Stimulated activated CD8-positive, alpha-beta memory T cell treated with anti-CD3 and anti-CD28 coated beads, Interleukin-7, amount 100 ng/mL, for 1 hour (primary cell): ENCODE data around the gene GRID1.
"Not testable (repeated sequence)": the region's sequence is repeated elsewhere in the genome, so short reads cannot be mapped to it uniquely, and the experiment has no call there.

Experiments
- DNase-seq, 2 donors: peaks; one replicate each; pipeline ENCODE4 v3.0.0-alpha.2; 2020; ENCODE audit warnings: low read depth in 2 of 2

The GRID1 gene

DNA sequence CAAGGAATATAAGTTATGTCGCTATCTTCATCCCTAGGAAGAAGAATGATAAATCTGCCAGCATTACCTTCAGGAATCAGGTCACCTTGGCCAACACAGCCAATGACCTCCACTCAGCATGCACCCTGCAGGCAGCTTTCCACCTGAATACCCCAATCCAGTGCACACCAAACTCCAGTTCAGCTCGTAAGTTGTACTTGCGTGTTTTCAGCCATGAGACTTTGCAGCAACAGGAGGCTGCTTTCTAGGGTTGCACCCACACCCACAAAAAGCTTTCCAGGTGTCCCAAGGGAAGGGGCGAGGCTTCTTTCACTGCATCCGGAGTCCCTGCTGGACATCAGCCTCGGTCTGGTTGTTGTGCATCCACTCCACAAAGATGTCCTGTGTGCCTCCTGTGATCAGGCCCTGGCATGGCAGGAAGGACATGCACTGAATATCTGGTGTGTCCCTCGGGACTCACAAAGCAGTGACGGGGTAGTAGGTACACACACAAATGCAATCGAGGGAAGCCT lies 282.9 kb downstream of the GRID1 start:
- DNase-seq = no peak

DNA sequence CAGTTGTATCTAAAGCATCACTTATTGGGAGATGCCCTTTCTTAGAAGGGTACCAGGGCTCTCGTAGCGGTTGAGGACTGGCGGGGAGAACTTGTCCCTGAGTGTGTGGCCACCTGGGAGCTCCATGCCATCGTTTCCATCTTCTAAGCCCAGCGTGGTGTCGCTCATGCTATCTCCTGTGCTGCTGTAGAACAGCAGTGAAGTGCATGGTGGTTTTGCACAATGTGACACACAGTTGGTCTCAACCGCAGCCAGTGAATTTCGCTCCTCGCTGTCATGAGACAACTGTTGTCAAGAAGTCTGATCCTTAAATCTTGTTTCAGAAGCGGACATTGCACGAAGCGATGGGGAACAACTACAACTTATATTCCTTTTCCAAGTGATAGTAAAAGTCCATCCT lies 283.4 kb downstream of the GRID1 start:
- no peak for DNase-seq

DNA sequence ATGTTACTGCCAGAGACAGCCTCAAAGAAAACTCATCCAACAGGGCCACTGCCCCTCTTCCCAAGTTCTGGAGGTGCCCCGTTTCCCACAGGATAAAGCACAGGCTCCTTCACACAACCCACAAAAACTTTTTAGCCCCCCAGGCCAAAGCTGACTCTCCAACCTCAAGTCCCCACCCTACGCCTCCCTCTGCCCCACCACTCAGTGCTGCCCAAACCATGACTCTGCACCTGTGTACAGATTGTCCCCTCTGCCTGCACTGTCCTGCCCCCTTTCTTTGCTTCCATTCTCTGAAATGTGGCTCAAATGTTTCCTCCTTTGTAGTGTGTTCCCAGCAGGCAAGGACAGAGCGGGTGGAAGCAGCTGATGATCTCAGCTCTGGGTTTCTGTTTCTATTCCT lies 284.0 kb downstream of the GRID1 start:
- no peak for DNase-seq

DNA sequence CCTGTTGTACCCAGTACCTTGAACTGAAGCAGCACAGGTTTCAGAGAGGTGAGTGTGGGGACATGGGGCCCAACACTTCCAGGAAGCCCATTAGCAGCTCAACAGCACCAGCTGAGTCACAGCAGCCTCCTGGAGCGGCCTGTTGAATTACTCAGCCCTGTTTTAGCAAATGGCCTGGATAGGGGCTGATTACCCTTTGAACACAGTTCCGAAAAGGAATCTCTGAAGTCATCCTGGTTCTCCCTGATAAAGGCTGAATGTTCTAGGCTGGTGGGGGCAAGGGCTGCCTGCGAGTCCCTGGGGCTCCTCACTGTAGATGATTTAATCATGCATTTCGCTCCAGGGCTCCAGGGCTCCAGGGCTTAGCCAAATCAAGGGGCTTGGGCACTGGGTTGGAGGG lies 287.5 kb downstream of the GRID1 start:
- DNase-seq = no peak

DNA sequence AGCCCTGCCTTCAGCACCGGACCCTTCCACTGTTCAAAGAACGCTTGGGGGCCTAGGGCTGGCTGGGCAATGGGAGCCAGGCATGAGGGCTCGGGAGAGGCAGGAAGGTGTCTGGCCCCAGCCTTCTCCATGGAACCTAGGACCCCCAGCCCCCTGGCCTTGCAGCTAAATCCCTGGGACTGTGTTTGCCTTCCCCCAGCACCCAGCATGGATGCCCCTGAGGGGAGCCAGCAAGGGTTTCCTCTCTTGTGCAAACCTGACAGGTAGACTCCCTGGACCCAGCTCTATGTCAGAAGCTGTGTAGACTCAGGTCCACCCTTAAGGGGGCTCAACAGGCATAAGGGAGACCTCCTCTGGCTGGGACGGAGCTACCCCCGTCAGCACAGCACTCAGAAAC lies 288.0 kb downstream of the GRID1 start:
- no peak for DNase-seq

DNA sequence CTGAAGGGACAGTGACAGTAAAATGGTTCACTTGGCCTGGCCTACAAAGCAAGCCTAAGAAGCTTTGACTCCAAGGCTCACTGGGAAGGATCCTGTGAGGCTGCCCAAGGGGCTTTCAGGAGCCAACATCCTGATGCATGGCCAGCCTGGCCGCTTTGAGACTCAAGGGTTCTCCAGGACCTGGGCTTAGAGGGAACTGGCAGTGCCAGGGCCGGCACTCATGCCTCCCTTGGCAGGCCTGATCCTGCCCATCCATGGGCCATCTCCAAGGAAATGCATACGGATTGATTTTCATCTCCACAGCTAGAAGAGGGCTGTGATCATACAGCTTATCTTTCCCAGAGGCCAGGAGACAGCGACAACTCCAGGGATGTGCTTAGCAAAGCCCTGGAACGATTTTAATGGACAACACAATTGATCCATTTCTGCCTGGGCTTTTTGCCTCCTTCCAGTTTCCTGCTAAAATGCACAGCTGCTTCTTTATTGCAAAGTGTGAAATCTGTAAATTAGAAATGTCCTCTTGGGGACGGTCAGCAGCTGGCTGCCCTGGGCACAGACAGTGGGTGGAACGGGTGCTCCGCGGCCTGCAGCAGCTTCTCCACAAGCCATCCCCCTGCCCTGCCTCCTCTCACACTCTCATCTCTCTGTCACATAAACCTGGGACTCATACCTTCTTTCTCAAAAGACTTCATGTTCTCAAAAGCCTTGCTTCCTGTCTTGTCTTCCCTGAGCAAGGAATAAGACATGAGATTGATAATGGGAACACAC lies 288.5 kb downstream of the GRID1 start:
- no peak for DNase-seq

DNA sequence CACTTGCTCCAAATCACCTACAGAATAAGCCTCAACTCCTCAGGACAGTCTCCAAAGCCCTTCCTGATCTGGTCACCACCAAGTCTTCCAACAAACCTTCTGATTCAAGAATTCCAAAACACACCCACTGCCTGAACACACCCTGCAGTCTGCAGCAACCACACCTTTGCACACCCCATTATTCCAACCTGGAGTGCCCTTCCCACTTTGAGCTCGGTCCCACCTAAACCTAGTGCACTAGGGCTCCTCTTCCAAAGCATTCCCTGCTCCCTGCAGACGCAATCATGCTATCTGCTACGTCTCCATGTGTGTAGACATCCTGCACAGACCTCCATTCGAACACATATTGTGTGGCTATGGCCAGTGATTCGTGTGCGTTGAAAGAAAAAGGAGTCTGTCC lies 289.3 kb downstream of the GRID1 start:
- DNase-seq = no peak

DNA sequence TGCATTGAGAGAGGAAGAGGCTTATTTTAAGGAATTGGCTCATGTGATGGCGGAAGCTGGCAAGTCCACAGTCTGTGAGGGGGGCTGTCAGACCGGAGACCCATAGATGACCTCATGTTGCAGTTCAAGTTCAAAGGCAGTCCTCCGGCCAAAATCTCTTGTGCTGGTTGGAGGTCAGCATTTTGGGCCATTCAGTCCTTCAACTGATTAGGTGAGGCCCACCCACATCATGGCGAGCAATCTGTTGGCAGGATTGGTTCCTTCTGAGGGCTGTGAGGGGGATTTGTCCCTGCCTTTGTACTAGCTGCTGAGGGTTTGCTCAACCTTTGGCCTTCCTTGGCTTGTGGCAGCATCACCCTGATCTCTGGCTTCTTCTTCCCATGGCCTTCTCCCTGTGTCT lies 290.1 kb downstream of the GRID1 start:
- DNase-seq = not testable (repeated sequence)

DNA sequence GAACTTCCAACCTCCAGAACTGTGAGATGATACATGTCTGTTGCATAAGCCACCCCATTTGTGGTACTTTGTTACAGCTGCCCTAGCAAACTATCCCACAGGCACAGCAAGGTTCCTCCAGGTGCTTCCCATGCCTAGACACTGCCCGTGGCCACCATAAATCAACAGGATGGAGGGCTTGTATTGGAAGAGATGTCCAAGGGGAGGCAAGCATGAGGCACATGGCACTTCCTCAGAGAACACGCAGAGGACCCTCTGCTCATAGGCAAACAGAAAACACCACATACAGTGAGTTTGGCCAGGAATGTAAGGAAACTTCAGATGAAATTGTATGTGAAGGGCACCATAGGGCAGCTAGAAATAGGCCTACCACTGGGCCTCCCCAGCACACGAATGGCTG lies 291.1 kb downstream of the GRID1 start:
- DNase-seq = no peak

DNA sequence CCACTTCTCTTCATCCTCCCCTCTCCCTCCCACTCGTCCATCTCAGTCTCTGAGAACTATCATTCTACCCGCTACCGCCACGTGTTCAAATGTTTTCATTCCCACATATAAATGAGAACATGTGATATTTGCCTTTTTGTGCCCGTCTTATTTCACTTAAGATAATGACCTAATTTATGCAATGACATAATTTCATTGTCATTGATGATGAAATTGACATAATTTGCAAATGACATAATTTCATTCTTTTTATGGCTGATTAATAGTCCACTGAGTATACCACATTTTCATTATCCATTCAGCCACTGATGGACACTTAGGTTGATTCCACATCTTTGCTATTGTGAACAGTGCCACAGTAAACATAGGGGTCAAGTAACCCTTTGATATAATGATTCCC lies 292.3 kb downstream of the GRID1 start:
- DNase-seq = no peak

DNA sequence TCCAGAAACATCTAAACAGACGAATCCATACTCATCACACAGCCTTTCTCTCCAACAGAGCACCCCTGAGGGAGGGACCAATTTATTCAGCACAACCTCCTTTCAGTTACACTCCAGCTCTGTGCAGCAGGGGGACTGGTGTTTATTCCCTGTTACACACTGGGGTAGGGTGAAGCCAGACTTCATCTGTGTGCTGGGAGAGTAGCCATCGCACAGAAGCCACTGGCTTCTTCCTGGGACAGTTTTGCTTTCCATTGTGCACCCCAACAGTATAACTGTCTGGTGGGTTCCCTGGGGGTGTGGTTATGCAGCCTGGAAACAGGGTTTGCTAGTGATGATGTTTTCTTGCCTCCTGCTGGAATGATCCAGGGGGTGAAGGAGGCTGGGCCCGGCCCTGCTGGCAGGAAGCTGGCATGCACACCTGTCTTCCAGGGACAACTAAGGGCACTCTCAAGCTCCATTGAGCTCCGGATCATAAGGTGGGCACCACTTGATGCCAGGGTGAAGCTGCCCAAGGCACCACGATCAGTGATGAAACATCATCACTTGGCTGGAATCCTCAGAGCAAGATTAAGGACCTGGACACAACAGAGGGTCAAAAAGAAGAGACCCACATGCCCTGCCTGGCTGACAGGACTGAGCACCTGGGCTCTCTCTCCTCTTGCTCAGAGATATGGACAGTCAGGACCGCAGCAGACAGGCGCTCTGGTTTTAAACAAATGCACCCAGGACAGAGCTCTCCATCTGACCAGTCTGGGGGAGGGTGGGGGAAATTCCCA lies 293.2 kb downstream of the GRID1 start:
- DNase-seq = no peak

DNA sequence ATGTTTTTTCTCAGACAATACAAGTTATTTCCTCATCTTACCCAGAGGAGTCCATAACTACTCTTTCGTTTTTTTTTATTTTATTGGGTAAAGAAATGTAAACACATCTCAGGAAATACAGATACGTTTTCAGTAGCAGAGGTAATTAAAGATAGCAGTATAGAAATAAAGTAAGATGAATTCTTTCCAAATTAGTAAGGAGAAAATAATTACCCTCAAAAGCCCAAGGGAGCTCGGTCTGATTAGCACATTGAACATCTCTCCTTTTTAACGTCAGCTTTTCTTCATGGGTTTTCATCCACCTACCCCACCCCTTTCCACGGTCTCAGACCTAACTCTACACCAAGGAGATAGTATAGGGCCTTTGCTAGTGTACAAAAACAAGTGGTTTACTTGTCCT lies 294.2 kb downstream of the GRID1 start:
- no peak for DNase-seq

DNA sequence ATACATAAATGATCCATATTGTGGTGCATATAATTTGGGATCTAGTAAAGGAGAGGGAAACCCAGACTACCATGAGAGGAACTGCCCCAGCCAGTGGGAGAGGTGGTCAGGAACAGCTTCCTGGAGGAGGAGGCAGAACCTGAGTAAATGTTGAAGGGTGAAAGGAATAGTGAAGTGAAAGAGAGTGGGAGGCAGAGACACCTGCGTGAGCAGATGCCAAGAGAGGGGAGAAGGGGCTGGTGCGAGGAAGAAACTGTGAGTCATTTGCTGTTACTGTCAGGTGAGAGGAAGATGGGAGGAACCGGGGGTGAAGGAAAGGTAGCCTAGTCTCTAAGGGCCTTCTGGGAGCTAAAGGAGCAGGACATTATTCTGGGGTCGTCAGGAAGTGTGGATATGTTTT lies 294.8 kb downstream of the GRID1 start:
- DNase-seq = no peak

DNA sequence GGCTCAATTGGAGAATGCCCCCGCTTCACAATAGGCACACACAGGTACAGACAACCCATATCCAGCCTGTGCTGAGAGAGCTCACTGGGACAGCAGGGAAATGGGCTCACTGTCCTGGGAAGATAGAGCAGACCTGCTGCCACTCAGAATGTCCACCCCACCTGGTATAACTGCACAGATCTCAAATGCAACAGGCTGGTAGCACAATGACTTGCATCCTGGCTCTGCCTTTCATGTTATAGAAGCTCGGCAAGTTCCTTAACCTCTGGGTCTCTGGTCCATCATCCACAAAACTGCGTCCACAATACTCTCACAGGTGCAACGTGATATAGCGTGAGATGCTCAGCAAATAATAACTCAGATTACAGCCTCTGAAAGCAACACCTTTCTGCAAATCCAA lies 295.4 kb downstream of the GRID1 start:
- no peak for DNase-seq

DNA sequence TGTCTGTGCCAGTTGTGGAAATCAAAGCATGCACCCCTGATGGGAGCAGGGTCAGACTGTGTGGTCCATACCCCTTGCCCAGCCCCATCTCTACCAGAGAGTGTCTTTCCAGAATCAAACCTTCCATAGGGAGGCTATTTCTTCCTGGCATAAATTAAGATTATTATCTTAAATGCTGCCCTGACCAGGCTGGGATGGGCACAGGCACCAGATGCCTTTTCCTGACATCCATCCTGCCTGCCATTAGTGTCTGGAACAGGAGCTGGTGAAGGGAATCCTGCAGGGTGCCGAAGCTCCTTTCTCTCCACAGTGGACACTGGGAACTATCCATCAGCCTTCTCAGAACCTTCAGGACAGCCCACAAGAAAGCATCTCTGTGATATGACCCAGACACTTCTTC lies 296.3 kb downstream of the GRID1 start:
- DNase-seq = no peak

DNA sequence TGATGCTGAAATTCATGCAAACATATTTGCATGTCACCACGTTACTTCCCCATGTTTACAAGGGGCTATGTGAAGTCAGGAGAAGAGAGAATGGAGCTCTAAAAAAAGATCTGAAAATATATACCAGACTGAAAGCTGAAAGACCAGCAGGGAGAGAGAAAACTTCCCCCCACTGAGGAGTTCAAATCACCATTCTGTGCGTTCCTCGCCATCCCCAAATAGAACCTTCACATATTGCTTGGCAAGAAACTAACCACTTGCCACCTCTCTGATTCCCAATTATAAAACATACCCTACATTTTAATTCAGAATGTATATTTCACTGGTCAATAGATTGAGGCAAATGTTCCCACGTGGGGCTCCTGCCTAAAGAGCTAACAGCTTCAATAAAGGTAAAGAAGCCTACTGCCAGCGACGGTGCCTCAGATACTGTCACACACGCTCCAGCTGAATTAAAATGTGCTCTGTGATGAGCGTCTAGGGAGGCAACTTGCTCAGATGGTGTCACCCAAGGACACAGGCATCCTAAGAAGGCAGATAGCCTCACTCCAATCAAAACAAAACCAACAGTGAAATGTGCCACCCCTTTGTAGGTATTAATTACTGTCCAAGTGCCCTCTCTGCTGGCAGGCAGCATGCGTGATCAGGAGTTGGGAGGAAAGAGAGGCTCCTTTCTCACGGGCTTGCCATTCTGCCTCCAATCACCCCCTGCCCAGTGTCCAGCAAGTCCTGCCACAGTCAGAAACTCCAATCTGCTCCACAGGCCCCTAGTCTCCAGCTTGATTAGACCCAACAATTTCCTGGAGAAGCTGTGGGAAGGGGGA lies 298.2 kb downstream of the GRID1 start:
- no peak for DNase-seq

DNA sequence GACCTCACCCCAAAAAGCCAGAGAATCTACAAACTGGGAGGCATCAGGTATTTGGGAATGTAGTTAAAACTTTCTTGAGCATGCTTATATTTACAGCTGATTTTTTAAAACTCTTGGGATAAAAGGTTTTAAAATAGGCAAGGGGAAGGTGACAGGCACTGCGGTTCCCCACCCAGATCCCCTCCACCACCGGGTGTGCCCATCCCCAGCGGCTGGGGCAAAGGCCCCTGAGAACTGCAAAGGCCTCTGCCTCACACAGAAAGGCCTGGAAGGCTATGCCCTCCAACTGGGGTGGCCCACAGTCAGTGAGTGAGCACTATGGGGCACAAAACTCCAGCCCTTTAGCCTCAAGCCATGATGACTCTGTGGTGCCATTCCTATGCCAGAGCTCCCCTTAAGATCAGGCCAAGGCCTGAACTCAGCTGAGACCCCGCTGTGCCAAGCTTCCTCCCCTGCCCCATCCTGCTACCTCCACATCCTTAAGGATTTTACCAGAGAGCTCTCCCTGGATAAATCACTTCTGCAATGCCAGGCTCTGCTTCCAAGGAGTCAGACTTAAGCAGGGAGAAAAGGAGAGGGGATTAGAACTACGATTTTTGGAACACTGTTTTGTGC lies 299.1 kb downstream of the GRID1 start:
- DNase-seq = no peak

DNA sequence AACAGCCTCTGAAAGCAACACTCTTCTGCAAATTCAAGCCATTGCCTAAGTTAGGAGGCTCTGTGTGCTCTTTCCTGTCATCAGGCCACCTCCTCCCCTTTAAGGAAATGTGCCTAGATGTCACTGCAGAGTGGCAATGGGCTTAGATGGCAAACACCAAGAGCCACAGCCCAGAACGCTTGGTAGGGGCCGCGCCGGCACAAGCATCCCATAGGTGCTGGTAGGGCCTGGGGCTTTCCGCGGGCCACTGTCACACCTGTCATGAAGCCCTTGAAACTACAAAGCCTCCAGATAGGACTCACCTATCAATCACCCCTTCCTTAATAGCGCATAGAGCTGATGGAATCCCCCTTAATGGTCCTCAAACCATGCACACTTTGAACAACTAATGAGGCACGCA lies 299.9 kb downstream of the GRID1 start:
- DNase-seq = no peak

DNA sequence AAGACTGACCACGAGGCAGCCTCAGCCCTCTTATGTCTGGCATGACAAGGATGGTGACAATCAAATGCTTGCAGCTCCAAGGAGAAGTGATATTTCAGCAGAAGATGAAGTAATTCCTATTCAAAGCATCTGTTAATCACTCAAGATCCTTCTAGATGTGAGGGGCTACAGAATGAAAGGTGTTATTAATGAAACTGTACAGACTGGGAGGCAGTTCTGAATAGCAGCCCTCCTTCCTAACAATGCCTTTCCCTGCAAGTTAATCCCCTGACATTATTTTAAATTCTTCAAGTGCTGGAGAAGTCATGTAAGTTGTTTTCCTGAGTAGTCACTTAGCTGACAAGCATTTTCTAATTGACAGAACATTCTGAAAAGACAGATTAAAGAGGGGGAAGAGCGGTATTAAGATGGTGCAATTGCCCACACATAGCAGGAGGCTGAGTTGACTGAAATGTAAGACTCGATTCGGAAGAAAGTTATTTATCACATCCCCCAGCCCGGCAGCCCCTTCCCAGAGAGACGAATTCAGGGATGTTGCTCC lies 300.8 kb downstream of the GRID1 start:
- no peak for DNase-seq

DNA sequence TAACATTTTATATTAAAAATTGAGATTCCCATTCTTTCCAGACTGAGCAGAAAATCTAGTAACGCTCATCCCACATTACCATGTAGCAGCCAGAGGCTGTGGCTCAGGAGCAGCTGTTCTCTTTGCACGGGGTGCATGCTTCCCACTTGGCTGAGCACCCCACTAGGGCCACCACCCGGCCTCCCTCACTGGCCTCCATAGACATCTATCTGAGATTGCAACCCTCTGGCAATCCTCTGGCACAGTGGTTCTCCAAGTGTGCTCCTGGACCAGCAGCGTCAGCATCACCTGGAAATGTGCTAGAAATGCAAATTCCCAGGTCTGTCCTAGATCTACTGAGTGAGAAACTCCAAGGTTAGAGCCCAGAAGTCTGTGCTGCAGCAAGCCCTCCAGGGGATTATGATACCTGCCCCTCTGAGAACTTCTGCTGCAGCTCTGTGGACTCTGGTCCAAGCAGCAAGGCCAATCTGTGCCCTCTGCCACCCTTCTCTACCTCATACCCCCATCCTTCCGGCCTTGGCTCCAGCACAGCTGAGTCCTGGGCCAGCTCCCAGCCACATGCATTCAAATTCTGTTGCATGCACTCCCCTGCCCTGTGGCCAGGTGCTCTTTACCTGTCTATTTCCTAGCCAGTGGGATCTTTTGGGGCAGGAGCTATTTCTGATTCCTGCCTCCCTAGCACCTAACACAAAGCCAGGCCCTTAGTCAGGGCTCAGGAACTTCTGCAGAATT lies 301.5 kb downstream of the GRID1 start:
- DNase-seq = no peak

DNA sequence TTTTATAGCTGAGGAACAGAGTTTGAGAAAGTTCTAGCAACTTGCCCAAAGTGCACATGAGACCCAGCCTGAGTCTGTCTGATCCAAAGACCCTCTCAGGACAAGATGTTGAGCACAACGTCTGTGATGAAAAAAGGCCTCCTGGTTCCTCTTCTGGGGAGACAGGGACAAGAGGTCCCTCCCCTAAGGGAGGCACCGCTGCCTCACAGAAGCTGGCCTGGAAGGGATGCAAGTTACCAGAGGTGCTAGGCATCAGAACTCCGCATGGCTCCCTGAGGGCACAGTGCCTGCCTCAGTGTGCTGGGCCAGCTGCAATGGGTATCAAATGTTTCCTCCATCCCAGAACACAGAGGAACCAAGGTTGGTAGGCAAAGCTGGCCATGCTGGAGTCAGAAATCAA lies 302.4 kb downstream of the GRID1 start:
- DNase-seq = no peak
